Astrocyte (in vitro differentiated cells and primary cell): ENCODE data around the gene SCGB1A1.

ENCODE experiments used
- EZH2 ChIP-seq: IDR thresholded peaks from 2 replicates; pipeline ENCODE4 v1.6.1; 2012; ENCODE audit warnings: mild to moderate bottlenecking, low read length, inconsistent platforms; ENCODE audit not compliant: insufficient read depth
- TF ChIP-seq, protein P1 (sequence below): IDR thresholded peaks from 2 replicates; pipeline ENCODE4 v1.5.1; 2011; ENCODE audit warnings: low read depth, mild to moderate bottlenecking, inconsistent platforms, low read length, moderate library complexity; ENCODE audit not compliant: insufficient read depth

DNA sequence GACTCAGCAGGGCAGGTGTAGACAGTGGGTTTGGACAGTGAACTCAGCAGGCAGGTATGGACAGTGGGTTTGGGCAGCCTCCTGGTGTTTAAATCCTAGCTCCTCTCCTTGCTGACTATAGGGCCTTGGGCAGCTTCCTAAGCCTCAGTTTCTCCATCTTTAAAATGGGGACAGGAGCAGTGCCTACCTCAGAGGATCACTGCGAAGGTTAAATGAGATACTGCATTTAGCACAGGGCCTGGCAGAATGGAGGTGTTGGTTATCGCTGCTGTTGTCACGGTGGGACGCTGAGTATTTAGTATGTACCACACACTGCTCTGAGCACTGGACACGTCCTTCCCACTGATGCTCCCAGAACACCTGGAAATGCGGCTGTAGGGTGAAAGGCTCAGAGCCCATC, 14.4 kb upstream of the SCGB1A1 start:
- TF ChIP-seq, protein P1, sequence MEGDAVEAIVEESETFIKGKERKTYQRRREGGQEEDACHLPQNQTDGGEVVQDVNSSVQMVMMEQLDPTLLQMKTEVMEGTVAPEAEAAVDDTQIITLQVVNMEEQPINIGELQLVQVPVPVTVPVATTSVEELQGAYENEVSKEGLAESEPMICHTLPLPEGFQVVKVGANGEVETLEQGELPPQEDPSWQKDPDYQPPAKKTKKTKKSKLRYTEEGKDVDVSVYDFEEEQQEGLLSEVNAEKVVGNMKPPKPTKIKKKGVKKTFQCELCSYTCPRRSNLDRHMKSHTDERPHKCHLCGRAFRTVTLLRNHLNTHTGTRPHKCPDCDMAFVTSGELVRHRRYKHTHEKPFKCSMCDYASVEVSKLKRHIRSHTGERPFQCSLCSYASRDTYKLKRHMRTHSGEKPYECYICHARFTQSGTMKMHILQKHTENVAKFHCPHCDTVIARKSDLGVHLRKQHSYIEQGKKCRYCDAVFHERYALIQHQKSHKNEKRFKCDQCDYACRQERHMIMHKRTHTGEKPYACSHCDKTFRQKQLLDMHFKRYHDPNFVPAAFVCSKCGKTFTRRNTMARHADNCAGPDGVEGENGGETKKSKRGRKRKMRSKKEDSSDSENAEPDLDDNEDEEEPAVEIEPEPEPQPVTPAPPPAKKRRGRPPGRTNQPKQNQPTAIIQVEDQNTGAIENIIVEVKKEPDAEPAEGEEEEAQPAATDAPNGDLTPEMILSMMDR: no peak
- TF ChIP-seq EZH2: no peak
